Measurements from ENCODE around the gene A4GALT.

DNA sequence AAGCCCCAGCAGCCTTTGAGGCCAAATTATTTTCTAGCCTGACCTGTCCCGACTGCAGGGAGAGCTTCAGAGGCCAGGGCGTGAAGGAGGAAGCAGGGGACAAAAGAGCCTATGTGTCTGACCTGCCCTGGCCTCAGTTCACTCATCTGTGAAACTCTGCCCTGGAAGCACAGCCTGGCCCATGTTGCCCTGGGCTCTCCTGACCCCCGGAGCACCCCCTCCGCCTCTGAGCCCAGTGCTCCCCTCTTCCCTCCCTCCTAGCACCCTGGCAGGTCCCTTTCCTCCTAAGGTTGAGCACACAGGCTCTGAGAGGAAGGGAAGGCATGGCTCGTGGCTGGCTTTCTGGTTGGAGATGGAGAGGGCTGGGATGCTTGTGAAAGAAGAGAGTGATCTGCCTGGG lies 3.4 kb upstream of the A4GALT start:
- TF ChIP-seq, protein P1, sequence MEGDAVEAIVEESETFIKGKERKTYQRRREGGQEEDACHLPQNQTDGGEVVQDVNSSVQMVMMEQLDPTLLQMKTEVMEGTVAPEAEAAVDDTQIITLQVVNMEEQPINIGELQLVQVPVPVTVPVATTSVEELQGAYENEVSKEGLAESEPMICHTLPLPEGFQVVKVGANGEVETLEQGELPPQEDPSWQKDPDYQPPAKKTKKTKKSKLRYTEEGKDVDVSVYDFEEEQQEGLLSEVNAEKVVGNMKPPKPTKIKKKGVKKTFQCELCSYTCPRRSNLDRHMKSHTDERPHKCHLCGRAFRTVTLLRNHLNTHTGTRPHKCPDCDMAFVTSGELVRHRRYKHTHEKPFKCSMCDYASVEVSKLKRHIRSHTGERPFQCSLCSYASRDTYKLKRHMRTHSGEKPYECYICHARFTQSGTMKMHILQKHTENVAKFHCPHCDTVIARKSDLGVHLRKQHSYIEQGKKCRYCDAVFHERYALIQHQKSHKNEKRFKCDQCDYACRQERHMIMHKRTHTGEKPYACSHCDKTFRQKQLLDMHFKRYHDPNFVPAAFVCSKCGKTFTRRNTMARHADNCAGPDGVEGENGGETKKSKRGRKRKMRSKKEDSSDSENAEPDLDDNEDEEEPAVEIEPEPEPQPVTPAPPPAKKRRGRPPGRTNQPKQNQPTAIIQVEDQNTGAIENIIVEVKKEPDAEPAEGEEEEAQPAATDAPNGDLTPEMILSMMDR (IDR thresholded peaks at IDR 0.05): no peak
- TF ChIP-seq EP300 (IDR thresholded peaks at IDR 0.05): no peak
- TF ChIP-seq POLR2A (IDR thresholded peaks at IDR 0.05): no peak
- no peak for TF ChIP-seq POLR2AphosphoS5 (IDR thresholded peaks at IDR 0.05)
